K562 (cell line): Measurements from ENCODE around the gene KCNB1. TPM values are rescaled to one million over a fixed set of nuclear protein-coding genes. Genes with fewer than 3 reads are reported as not detected.
A peak's percentile ranks its signal among the peaks of the same experiment; 100 is the strongest.

Source experiments
- ATAC-seq: fragments of 200-7000 bp; cut with Tn5 transposase; 3 replicates; pipeline ENCODE4 v1.9.1; 2020; ENCODE audit warnings: moderate library complexity
- BruUV-seq: library from RNA; stranded (reverse); fragments of 400-500 nt; replicated peaks from 2 replicates; lab custom pipeline; 2021; lab: Mats Ljungman, UMichigan
- CTCF ChIA-PET: fragments of 300-600 bp; formaldehyde crosslinking; extraction: SDS; loops from one replicate; lab custom pipeline; 2021; ENCODE audit warnings: low intra/inter-chr PET ratio; lab: Yijun Ruan, JAX
- POLR2A ChIA-PET: fragments of 300-600, 350-650 bp; sonication (Branson Sonifier 250); formaldehyde crosslinking; extraction: SDS; loops from one replicate; lab custom pipeline; 2021; ENCODE audit warnings: antibody characterized with exemption, inconsistent platforms; lab: Yijun Ruan, JAX
- DNase-seq, 4 experiments: peaks; one replicate each; pipeline versions ENCODE4 v3.0.0 to v3.0.0-alpha.2; 2011 to 2018; ENCODE audit warnings: low spot score in 3 of 4, mixed read lengths in 3 of 4; ENCODE audit errors: extremely low read depth in 1 of 4
- FAIRE-seq: peaks from 2 replicates; lab custom pipeline; 2011; peaks lifted over from hg19 to GRCh38; lab: Jason Lieb, UNC
- H2AFZ ChIP-seq: 2 replicates; pipeline ENCODE4 v1.6.0; 2011; ENCODE audit warnings: low read depth, low read length, control low read depth, inconsistent platforms
- H3K27ac ChIP-seq: fragments of 200-600 bp; 3 replicates; pipeline ENCODE4 v1.8.0; 2011; ENCODE audit warnings: low read depth, mild to moderate bottlenecking, control low read depth, inconsistent platforms, low read length, moderate library complexity, mixed read lengths; ENCODE audit errors: extremely low read depth
- H3K27me3 ChIP-seq, 2 experiments: fragments of 300-600 bp in 1 of 2; 2 replicates in 1 of 2; 3 replicates in 1 of 2; pipeline versions ENCODE4 v1.6.0 to v1.8.0; 2011; ENCODE audit warnings: inconsistent platforms in 2 of 2, low read length in 2 of 2, mild to moderate bottlenecking in 1 of 2, mixed read lengths in 1 of 2, moderate library complexity in 1 of 2; ENCODE audit not compliant: control insufficient read depth in 2 of 2, insufficient read depth in 2 of 2
- H3K36me3 ChIP-seq: fragments of 300-600 bp; 3 replicates; pipeline ENCODE4 v1.8.0; 2011; ENCODE audit warnings: mild to moderate bottlenecking, low read length, inconsistent platforms; ENCODE audit not compliant: control insufficient read depth, insufficient read depth
- H3K4me1 ChIP-seq, 2 experiments: fragments of 200-600 bp in 1 of 2; replicated peaks in 1 of 2; 2 replicates in 1 of 2; 3 replicates in 1 of 2; pipeline versions ENCODE4 v1.5.1 to v1.8.0; 2011; ENCODE audit warnings: inconsistent platforms in 2 of 2, low read length in 2 of 2, mild to moderate bottlenecking in 1 of 2, mixed read lengths in 1 of 2, moderate library complexity in 1 of 2; ENCODE audit not compliant: control insufficient read depth in 2 of 2, insufficient read depth in 2 of 2
- H3K4me2 ChIP-seq: 2 replicates; pipeline ENCODE4 v1.6.1; 2011; ENCODE audit warnings: low read length, control low read depth, inconsistent platforms, mixed read lengths; ENCODE audit not compliant: insufficient read depth
- H3K4me3 ChIP-seq: fragments of 200-600 bp; sonication (generic), shearing (Covaris generic); 2 replicates; pipeline ENCODE4 v1.5.1; 2016; ENCODE audit warnings: control low read depth, inconsistent platforms
- H3K79me2 ChIP-seq: fragments of 200-600 bp; 3 replicates; pipeline ENCODE4 v1.8.0; 2011; ENCODE audit warnings: low read length, inconsistent platforms; ENCODE audit not compliant: control insufficient read depth, insufficient read depth
- H3K9ac ChIP-seq, 2 experiments: 2 replicates each; pipeline versions ENCODE4 v1.6.0 to v1.6.1; 2011; ENCODE audit warnings: low read depth in 2 of 2, low read length in 2 of 2, control low read depth in 1 of 2, inconsistent platforms in 1 of 2, mild to moderate bottlenecking in 1 of 2, mixed read lengths in 1 of 2; ENCODE audit not compliant: insufficient read depth in 1 of 2
- H3K9me1 ChIP-seq: one replicate; pipeline ENCODE4 v1.6.0; 2011; ENCODE audit warnings: inconsistent platforms, mild to moderate bottlenecking, low read length, moderate library complexity; ENCODE audit not compliant: control insufficient read depth, insufficient read depth
- H3K9me3 ChIP-seq: replicated peaks from 2 replicates; pipeline ENCODE4 v1.5.1; 2011; ENCODE audit warnings: low read depth, low read length, inconsistent platforms; ENCODE audit not compliant: control insufficient read depth, insufficient read depth
- H4K20me1 ChIP-seq: replicated peaks from 2 replicates; pipeline ENCODE4 v1.6.1; 2011; ENCODE audit warnings: low read length, inconsistent platforms, mixed read lengths; ENCODE audit not compliant: control insufficient read depth, insufficient read depth
- ARID1B ChIP-seq: fragments of 450-650 bp; IDR thresholded peaks from 2 replicates; pipeline ENCODE4 v1.6.1; 2016; ENCODE audit warnings: antibody characterized with exemption, mild to moderate bottlenecking, inconsistent platforms
- FOXK1 ChIP-seq: sonication (generic); formaldehyde crosslinking; IDR thresholded peaks from 2 replicates; pipeline ENCODE4 v1.8.0; 2022; ENCODE audit warnings: missing genetic modification reagents, mild to moderate bottlenecking, borderline replicate concordance
- GATA2 ChIP-seq: sonication (generic); formaldehyde crosslinking; IDR thresholded peaks from 2 replicates; pipeline ENCODE4 v1.4.0; 2020; ENCODE audit warnings: mild to moderate bottlenecking, missing genetic modification reagents
- HINFP ChIP-seq: fragments of 450-650 bp; conservative IDR thresholded peaks from 2 replicates; pipeline ENCODE4 v1.6.1; 2016; ENCODE audit warnings: missing genetic modification characterization, low read depth, mild to moderate bottlenecking, control low read depth, missing compliant biosample characterization
- MTA2 ChIP-seq: fragments of 450-650 bp; IDR thresholded peaks from 2 replicates; pipeline ENCODE4 v1.6.1; 2016; ENCODE audit warnings: low read depth
- NFIC ChIP-seq: fragments of 450-650 bp; IDR thresholded peaks from 2 replicates; pipeline ENCODE4 v1.6.1; 2017; ENCODE audit warnings: mild to moderate bottlenecking, inconsistent platforms
- PHB2 ChIP-seq: fragments of 450-650 bp; IDR thresholded peaks from 2 replicates; pipeline ENCODE4 v1.6.1; 2017; ENCODE audit warnings: low read depth
- TAL1 ChIP-seq: fragments of 450-650 bp; IDR thresholded peaks from 2 replicates; pipeline ENCODE4 v1.6.1; 2016; ENCODE audit warnings: mild to moderate bottlenecking
- TCF3 ChIP-seq: sonication (generic); formaldehyde crosslinking; IDR thresholded peaks from 2 replicates; pipeline ENCODE4 v1.4.0; 2020; ENCODE audit warnings: mild to moderate bottlenecking, missing genetic modification reagents
- TFAP4 ChIP-seq: sonication (generic); formaldehyde crosslinking; IDR thresholded peaks from 2 replicates; pipeline ENCODE4 v1.8.0; 2022; ENCODE audit warnings: missing genetic modification reagents, mild to moderate bottlenecking, moderate library complexity, borderline replicate concordance
- UBTF ChIP-seq, 2 experiments: IDR thresholded peaks; 2 replicates each; pipeline ENCODE4 v1.6.1; 2012; ENCODE audit warnings: improper control_type of control experiment in 2 of 2, low read depth in 2 of 2, low read length in 2 of 2, borderline replicate concordance in 1 of 2
- ZNF224 ChIP-seq: sonication (generic); formaldehyde crosslinking; IDR thresholded peaks from 2 replicates; pipeline ENCODE4 v1.8.0; 2022; ENCODE audit warnings: mild to moderate bottlenecking, missing genetic modification reagents
- ZNF511 ChIP-seq: sonication (generic); formaldehyde crosslinking; IDR thresholded peaks from 2 replicates; pipeline ENCODE4 v1.8.0; 2022; ENCODE audit warnings: mild to moderate bottlenecking, missing genetic modification reagents
- WGBS: fragments of 100-300 bp; shearing (Covaris generic); methylation state at CpG from one replicate; pipeline ENCODE4 v1.1.6; 2016; ENCODE audit warnings: low coverage, mixed read lengths; ENCODE audit not compliant: insufficient coverage; ENCODE audit errors: missing lambda C conversion rate; 5-methylcytosine and 5-hydroxymethylcytosine counted together
- in situ Hi-C: fragments of 300-500 bp; cut with MboI; formaldehyde crosslinking; loops from 4 replicates; pipeline ENCODE4 v1.15.0; 2018; ENCODE audit warnings: inconsistent platforms, mixed read lengths
- intact Hi-C: fragments of 100-400 bp; cut with micrococcal nuclease; formaldehyde crosslinking; loops from 2 replicates; pipeline ENCODE4 v1.14.2; 2022
- polyA plus RNA-seq, 8 experiments: library from polyadenylated mRNA; depleted of rRNA in 4 of 8; stranded (reverse) in 5 of 8; unstranded in 3 of 8; fragments of >200 nt; fragmentation: Nextera tagmentation in 2 of 8; fragmentation: Illumina TruSeq in 1 of 8; extraction: Ambion mirVana in 2 of 8; extraction: Trizol in 1 of 8; gene quantifications; 2 replicates each; pipeline versions ENCODE4 v1.2.1 to v1.2.3, GENCODE V29; 2011 to 2014; ENCODE audit warnings: inconsistent platforms in 1 of 8, missing spikeins in 1 of 8
- total RNA-seq, 7 experiments: library from RNA; depleted of rRNA in 6 of 7; stranded (reverse); fragments of >200 nt in 6 of 7; fragmentation: Illumina TruSeq in 2 of 7; extraction: Trizol in 2 of 7; gene quantifications; 2 replicates each; pipeline versions ENCODE4 v1.2.1 to v1.2.3, GENCODE V29; 2011 to 2021; ENCODE audit warnings: low replicate concordance in 1 of 7

KCNB1 gene
- total and polyA plus RNA-seq, 9 of the 15 experiments (the other 6 are each of a cell fraction or from before 2014, with no cell fraction given): 0.01 to 0.06 TPM; not detected in 7

GRCh38 chr20:49319208-49319809 is 163.2 kb downstream of the KCNB1 start:
- peaks cover 21% of the 10 kb centered on the region in 2 experiments for H3K27me3 ChIP-seq
- FAIRE-seq: peak; percentile 15
- H3K4me2 ChIP-seq: peak overlapping the region; percentile 69
- H3K9me3 ChIP-seq: no peaks in the 10 kb centered on the region
- peak overlapping the region; percentile 49; the same call in 1 of the 2 replicates for H2AFZ ChIP-seq
- ChIA-PET CTCF (interaction anchor here (1.5 kb wide), 1 partner anchor 215 kb away, joined by 3 read pairs; no protein-coding TSS in a partner anchor), POLR2A (interaction anchor here (0.6 to 1.3 kb wide), 4 partner anchors 28 to 214 kb away, joined by 3 to 4 read pairs (median 4); no protein-coding TSS in a partner anchor)
- no peaks in the 10 kb centered on the region; the same call in 1 of the 2 replicates for H4K20me1 ChIP-seq
- H3K4me1 ChIP-seq: peaks cover 18 to 24% of the 10 kb centered on the region in 2 experiments; a peak in 4 of 5 replicates
- H3K9me1 ChIP-seq: no peaks in the 10 kb centered on the region
- peak; percentile 41 to 71 (median 48) for DNase-seq
- 1% methylated on average over 25 of the region's 25 CpGs for WGBS
- ATAC-seq: peak; percentile 15
- H3K4me3 ChIP-seq: no peak overlapping the region
- no peak overlapping the region for H3K9ac ChIP-seq
- H3K27ac ChIP-seq: no peak overlapping the region
- in situ Hi-C loops: no loop called here
- H3K79me2 ChIP-seq: no peaks in the 10 kb centered on the region
- H3K36me3 ChIP-seq: no peaks in the 10 kb centered on the region
- intact Hi-C loops: no loop called here
- BruUV-seq: no TSS peak
- TF ChIP-seq FOXK1 (CRISPR knock-in tag) (no peak), TCF3 (CRISPR knock-in tag) (peak; percentile 58), PHB2 (no peak), TAL1 (peak; percentile 62), MTA2 (peak; percentile 29; the same call in 1 of the 2 replicates), HINFP (tag) (peak; percentile 91), GATA2 (CRISPR knock-in tag) (no peak), ARID1B (peak; percentile 71), TFAP4 (CRISPR knock-in tag) (peak; percentile 42; the same call in 1 of the 2 replicates), ZNF224 (CRISPR knock-in tag) (no peak), ZNF511 (no peak), UBTF (IDR thresholded peaks at IDR 0.05; ENCODE audit: borderline replicate concordance in 1 of 2, low read depth in 2 of 2, low read length in 2 of 2) (no peak), NFIC (peak; percentile 89)
